Panc1 (cell line): ENCODE data around the gene GRB7. TPM values are rescaled to one million over a fixed set of nuclear protein-coding genes. Genes with fewer than 3 reads are reported as not detected.

ENCODE experiments used
- ATAC-seq: fragments of 200-7000 bp; cut with Tn5 transposase; 2 replicates; pipeline ENCODE4 v1.9.1; 2020; ENCODE audit warnings: mild to moderate bottlenecking, moderate library complexity
- BruUV-seq: library from RNA; stranded (reverse); fragments of 400-500 nt; replicated peaks from 2 replicates; lab custom pipeline; 2021; lab: Mats Ljungman, UMichigan
- CTCF ChIA-PET: fragments of 300-600 bp; sonication (Branson Sonifier 250); formaldehyde crosslinking; loops from one replicate; lab custom pipeline; 2022; ENCODE audit warnings: antibody characterized with exemption; lab: Charles Lee
- POLR2A ChIA-PET: fragments of 300-600 bp; sonication (Branson Sonifier 250); formaldehyde crosslinking; loops from one replicate; lab custom pipeline; 2022; ENCODE audit warnings: antibody characterized with exemption; lab: Charles Lee
- DNase-seq: peaks from one replicate; pipeline ENCODE4 v3.0.0-alpha.2; 2010; ENCODE audit warnings: low read depth, low spot score
- H3K27ac ChIP-seq: 2 replicates; pipeline ENCODE4 v1.5.1; 2011; ENCODE audit warnings: mild to moderate bottlenecking, low read length, inconsistent platforms
- H3K27me3 ChIP-seq: fragments of 200-500 bp; sonication (Bioruptor generic); 2 replicates; pipeline ENCODE4 v1.6.0; 2014; ENCODE audit warnings: low read length, inconsistent platforms; ENCODE audit not compliant: control insufficient read depth, insufficient read depth
- H3K36me3 ChIP-seq: fragments of 200-500 bp; sonication (Bioruptor generic); 2 replicates; pipeline ENCODE4 v1.5.1; 2014; ENCODE audit warnings: inconsistent platforms, mild to moderate bottlenecking, low read length, moderate library complexity; ENCODE audit not compliant: control insufficient read depth, insufficient read depth
- H3K4me1 ChIP-seq: 2 replicates; pipeline ENCODE4 v1.5.1; 2011; ENCODE audit warnings: inconsistent platforms, mild to moderate bottlenecking, low read length, moderate library complexity; ENCODE audit not compliant: control insufficient read depth, insufficient read depth
- H3K4me3 ChIP-seq, 2 experiments: 2 replicates each; pipeline ENCODE4 v1.5.1; 2011 to 2012; ENCODE audit warnings: low read depth in 2 of 2, low read length in 2 of 2, mild to moderate bottlenecking in 2 of 2, inconsistent platforms in 1 of 2, moderate library complexity in 1 of 2
- H3K9me3 ChIP-seq: fragments of 200-500 bp; sonication (Bioruptor generic); 2 replicates; pipeline ENCODE4 v1.5.1; 2014; ENCODE audit warnings: low read depth, mild to moderate bottlenecking, inconsistent platforms, low read length, moderate library complexity; ENCODE audit not compliant: control insufficient read depth, insufficient read depth
- CTCF ChIP-seq: fragments of 450-650 bp; IDR thresholded peaks from 2 replicates; pipeline ENCODE4 v1.5.1; 2017; ENCODE audit warnings: mild to moderate bottlenecking
- POLR2AphosphoS5 ChIP-seq: IDR thresholded peaks from 2 replicates; pipeline ENCODE4 v1.6.1; 2012; ENCODE audit warnings: mild to moderate bottlenecking, low read depth, low read length, moderate library complexity
- REST ChIP-seq, 2 experiments: IDR thresholded peaks; 2 replicates each; pipeline ENCODE4 v1.6.1; 2011 to 2012; ENCODE audit warnings: low read depth in 2 of 2, control low read depth in 1 of 2, low read length in 1 of 2, mild to moderate bottlenecking in 1 of 2, moderate library complexity in 1 of 2; ENCODE audit not compliant: insufficient read depth in 1 of 2
- SIN3A ChIP-seq: IDR thresholded peaks from 2 replicates; pipeline ENCODE4 v1.6.1; 2012; ENCODE audit warnings: low read depth, mild to moderate bottlenecking, low read length, moderate library complexity, borderline replicate concordance; ENCODE audit not compliant: insufficient read depth
- TCF7L2 ChIP-seq: IDR thresholded peaks from 2 replicates; pipeline ENCODE4 v1.6.1; 2011; ENCODE audit warnings: mild to moderate bottlenecking, low read depth, low read length, inconsistent platforms
- in situ Hi-C: cut with HindIII; loops from 2 replicates; pipeline ENCODE4 v1.10.0; 2016; ENCODE audit warnings: low sequenced_read_pairs, low pct_unique_long_range_greater_than_20kb
- intact Hi-C: fragments of 100-400 bp; cut with micrococcal nuclease; formaldehyde crosslinking; loops from one replicate; pipeline ENCODE4 v1.10.0; 2022; ENCODE audit not compliant: unreplicated experiment
- total RNA-seq: library from RNA; stranded (reverse); gene quantifications from one replicate; pipeline ENCODE4 v1.2.1, GENCODE V29; 2021; ENCODE audit not compliant: unreplicated experiment

GRB7 gene
- total RNA-seq, 1 experiment from 2014 or later = 2.8 TPM

GRCh38 chr17:39736319-39737165, 1.2 kb upstream of the GRB7 start:
- POLR2A ChIA-PET = no interaction called here
- no TSS peak for BruUV-seq
- TF ChIP-seq REST (IDR thresholded peaks at IDR 0.05; ENCODE audit: insufficient read depth in 1 of 2, low read depth in 2 of 2, low read length in 1 of 2) = no peak
- no peak for ATAC-seq
- Histone ChIP-seq H3K9me3 (no peaks in the 10 kb centered on the region), H3K27ac (no peak overlapping the region), H3K27me3 (no peaks in the 10 kb centered on the region), H3K4me3 (no peak overlapping the region), H3K36me3 (no peaks in the 10 kb centered on the region; the same call in 1 of the 2 replicates), H3K4me1 (peaks cover 32% of the 10 kb centered on the region)
- intact Hi-C loops (no loop called here), in situ Hi-C loops (no loop called here)
- no peak for DNase-seq
- CTCF ChIA-PET = interaction anchor here (0.6 kb wide), 2 partner anchors 19 to 897 kb away, joined by 3 read pairs; no protein-coding TSS in a partner anchor

GRCh38 chr17:39737206-39737759, 455 bp upstream of the GRB7 start:
- Histone ChIP-seq H3K27me3 (no peaks in the 10 kb centered on the region), H3K9me3 (no peaks in the 10 kb centered on the region), H3K4me3 (no peak overlapping the region; a peak in 1 of 4 replicates), H3K27ac (no peak overlapping the region), H3K4me1 (peaks cover 32% of the 10 kb centered on the region), H3K36me3 (no peaks in the 10 kb centered on the region; the same call in 1 of the 2 replicates)
- no peak for TF ChIP-seq REST (IDR thresholded peaks at IDR 0.05; ENCODE audit: insufficient read depth in 1 of 2, low read depth in 2 of 2, low read length in 1 of 2)
- CTCF ChIA-PET = interaction anchor here (0.6 kb wide), 1 partner anchor 18 kb away, joined by 3 read pairs; no protein-coding TSS in a partner anchor
- POLR2A ChIA-PET = no interaction called here
- BruUV-seq = no TSS peak
- in situ Hi-C loops = no loop called here
- no peak for ATAC-seq
- intact Hi-C loops = no loop called here
- no peak for DNase-seq

- in situ Hi-C loops (no loop called here), intact Hi-C loops (no loop called here)
- Histone ChIP-seq H3K4me1 (peaks cover 32% of the 10 kb centered on the region), H3K36me3 (no peaks in the 10 kb centered on the region; the same call in 1 of the 2 replicates), H3K27me3 (no peaks in the 10 kb centered on the region), H3K4me3 (peak overlapping the region; percentile 30 to 65), H3K9me3 (no peaks in the 10 kb centered on the region), H3K27ac (no peak overlapping the region; the same call in 1 of the 2 replicates)
- DNase-seq = no peak
- CTCF ChIA-PET = interaction anchor here (0.5 kb wide), 1 partner anchor 9 kb away, joined by 3 read pairs; no protein-coding TSS in a partner anchor
- TF ChIP-seq POLR2AphosphoS5 = no peak
- no peak for TF ChIP-seq REST (IDR thresholded peaks at IDR 0.05; ENCODE audit: insufficient read depth in 1 of 2, low read depth in 2 of 2, low read length in 1 of 2)
- no peak for TF ChIP-seq CTCF
- no peak for TF ChIP-seq TCF7L2
- TF ChIP-seq SIN3A = no peak
- POLR2A ChIA-PET = no interaction called here
- no TSS peak for BruUV-seq
- ATAC-seq = peak; percentile 74
Measured at GRCh38 chr17:39738568-39738901, 797 bp downstream of the GRB7 start.
